ENCODE measurements around the gene PLA2G2C.

GRCh38 chr1:20195462-20195780 lies 9.1 kb upstream of the PLA2G2C start:
- peak in 1 of 5 experiments; percentile 10 for TF ChIP-seq CTCF (IDR thresholded peaks at IDR 0.05)
- no peak for TF ChIP-seq EP300 (IDR thresholded peaks at IDR 0.05)
